GM10248 (cell line): ENCODE data around the gene GLS.

ENCODE experiments used
- CTCF ChIA-PET: fragments of 300-600 bp; sonication (Branson Sonifier 250); formaldehyde crosslinking; extraction: SDS; loops from one replicate; lab custom pipeline; 2021; ENCODE audit warnings: antibody characterized with exemption; lab: Yijun Ruan, JAX
- POLR2A ChIA-PET: fragments of 350-650 bp; sonication (Branson Sonifier 250); formaldehyde crosslinking; extraction: SDS; loops from one replicate; lab custom pipeline; 2020; ENCODE audit warnings: antibody characterized with exemption; lab: Yijun Ruan, JAX
- DNase-seq: peaks from one replicate; pipeline ENCODE4 v3.0.0; 2012; ENCODE audit errors: extremely low spot score
- CTCF ChIP-seq: IDR thresholded peaks from 2 replicates; pipeline ENCODE4 v1.5.1; 2012; ENCODE audit warnings: mild to moderate bottlenecking, low read depth; ENCODE audit errors: extremely low read depth, missing control alignments, control extremely low read depth

The GLS gene

GRCh38 chr2:190880378-190881083 lies at the start of gene GLS:
Gene GLS, plus strand, starts transcription at chr2:190880821. Its CDS starts 264 bp downstream, at chr2:190881085.
- TF ChIP-seq CTCF, result no peak
- ChIA-PET POLR2A (interaction anchor here (0.5 to 2.3 kb wide), 10 partner anchors 12 to 797 kb away, joined by 3 to 9 read pairs (median 6); partner anchors contain the start of gene NABP1), CTCF (interaction anchor here (0.9 to 1.7 kb wide), 3 partner anchors 14 to 67 kb away, joined by 4 to 9 read pairs (median 6); no protein-coding TSS in a partner anchor)
- peak; percentile 97 for DNase-seq

DNA sequence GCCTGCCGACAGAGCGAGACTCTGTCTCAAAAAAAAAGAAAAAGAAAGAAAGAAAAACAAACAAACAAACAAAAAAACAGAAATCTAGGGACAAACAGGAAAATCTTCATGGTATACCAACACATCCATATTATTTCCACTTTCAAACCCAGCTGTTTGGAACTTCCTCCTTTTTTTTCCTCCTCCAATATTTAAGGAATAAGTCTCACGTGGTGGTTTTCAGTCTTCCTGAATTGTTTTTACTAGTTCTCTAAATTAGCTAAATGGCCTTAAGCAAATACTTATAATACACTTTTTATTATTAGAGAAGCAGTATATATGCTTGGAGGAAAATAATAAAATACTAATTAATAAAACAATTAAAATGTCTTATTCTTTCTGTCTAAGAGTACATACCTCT lies 48.7 kb upstream of the GLS start:
- ChIA-PET POLR2A (no interaction called here), CTCF (interaction anchor here (1.0 kb wide), 1 partner anchor 18 kb away, joined by 3 read pairs; no protein-coding TSS in a partner anchor)
- no peak for TF ChIP-seq CTCF
- DNase-seq, result no peak

DNA sequence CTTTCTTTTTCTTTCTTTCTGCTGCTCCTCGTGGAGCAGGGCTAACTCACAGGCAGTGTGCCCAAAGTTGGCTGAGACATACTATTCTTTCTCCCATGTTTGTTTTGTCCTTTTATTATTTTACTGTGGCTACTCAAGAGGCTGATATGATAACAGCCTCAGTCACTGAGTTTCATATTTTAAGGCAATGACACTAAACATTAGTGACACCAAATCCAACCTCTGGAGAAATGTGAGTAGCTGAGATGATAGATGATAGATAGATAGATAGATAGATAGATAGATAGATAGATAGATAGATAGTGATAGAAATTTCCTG lies 45.8 kb upstream of the GLS start:
- CTCF ChIA-PET, result interaction anchor here (1.8 kb wide), 1 partner anchor 15 kb away, joined by 5 read pairs; no protein-coding TSS in a partner anchor
- POLR2A ChIA-PET, result no interaction called here
- no peak for TF ChIP-seq CTCF

GRCh38 chr2:190835303-190835930 lies 45.2 kb upstream of the GLS start:
- no peak for DNase-seq
- CTCF ChIA-PET, result interaction anchor here (1.1 to 1.8 kb wide), 2 partner anchors 9 to 15 kb away, joined by 3 to 5 read pairs; no protein-coding TSS in a partner anchor
- POLR2A ChIA-PET, result no interaction called here

More for the DNA sequence above, 45.8 kb upstream of the GLS start:
- DNase-seq, result no peak

GRCh38 chr2:190836767-190837166 lies 43.9 kb upstream of the GLS start:
- no peak for TF ChIP-seq CTCF
- ChIA-PET POLR2A (no interaction called here), CTCF (interaction anchor here (1.1 to 1.8 kb wide), 2 partner anchors 10 to 13 kb away, joined by 3 to 5 read pairs; no protein-coding TSS in a partner anchor)
- no peak for DNase-seq

More at GRCh38 chr2:190835303-190835930, 45.2 kb upstream of the GLS start:
- no peak for TF ChIP-seq CTCF

DNA sequence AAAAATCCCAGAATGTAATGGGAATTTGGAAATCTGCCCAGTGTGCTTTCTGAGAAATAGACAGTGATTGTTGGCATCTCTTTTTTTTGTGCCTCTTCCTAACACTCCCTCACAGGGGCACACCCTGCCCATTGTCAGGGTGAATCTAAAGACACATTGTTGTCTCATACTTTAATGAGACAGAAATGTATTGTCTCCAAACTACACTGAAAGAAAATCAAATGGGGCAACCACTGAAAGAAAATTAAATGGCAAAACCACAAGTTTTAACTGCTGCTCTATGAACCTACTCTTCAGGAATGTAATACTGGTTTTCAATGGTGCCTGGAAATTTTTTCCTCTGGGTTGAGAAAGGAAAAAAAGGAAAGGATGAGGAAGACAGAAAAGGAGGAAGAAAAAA lies 43.2 kb upstream of the GLS start:
- ChIA-PET CTCF (no interaction called here), POLR2A (no interaction called here)
- no peak for TF ChIP-seq CTCF
- no peak for DNase-seq
